Transverse colon (tissue), 4 donors: ENCODE results near the gene PRR20D.
"Not testable (repeated sequence)": the region's sequence is repeated elsewhere in the genome, so short reads cannot be mapped to it uniquely, and the experiment has no call there.

Experiments
- CTCF ChIP-seq, 5 experiments: fragments of 200-600 bp in 3 of 5; fragments of 450-650 bp in 2 of 5; sonication (generic) in 3 of 5; IDR thresholded peaks; 1 replicate in 2 of 5; 2 replicates in 3 of 5; pipeline ENCODE4 v1.5.1; 2016 to 2017; ENCODE audit warnings: antibody characterized with exemption in 5 of 5, inconsistent platforms in 3 of 5, mild to moderate bottlenecking in 2 of 5, moderate library complexity in 1 of 5
- POLR2A ChIP-seq: fragments of 450-650 bp; IDR thresholded peaks from one replicate; pipeline ENCODE4 v1.6.1; 2016; ENCODE audit warnings: antibody characterized with exemption, mild to moderate bottlenecking, moderate library complexity
- POLR2AphosphoS5 ChIP-seq, 3 donors: sonication (generic); formaldehyde crosslinking; IDR thresholded peaks; one replicate each; pipeline ENCODE4 v1.6.1; 2016; ENCODE audit warnings: antibody characterized with exemption in 3 of 3

DNA sequence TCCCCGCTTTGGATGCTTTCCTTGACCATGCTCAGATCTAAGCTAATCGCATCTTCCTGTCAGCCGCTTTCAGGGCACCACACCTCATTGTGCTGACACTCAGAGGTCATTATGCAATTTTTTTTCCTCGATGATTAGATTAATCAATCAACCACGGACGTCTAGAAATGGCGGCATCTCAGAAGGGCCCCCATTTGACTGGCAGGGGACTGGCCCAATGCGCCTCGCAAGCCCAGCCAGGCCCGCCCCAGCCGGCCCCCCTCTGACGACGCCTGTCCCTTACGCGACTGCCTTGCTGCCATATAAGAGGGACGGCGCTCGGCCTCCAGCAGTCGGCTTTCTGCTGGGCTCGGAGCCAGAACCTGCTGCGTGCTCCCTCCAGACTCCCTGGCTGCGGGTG, 6.7 kb upstream of the PRR20D start, which contains the start of gene PRR20C:
- TF ChIP-seq CTCF (IDR thresholded peaks at IDR 0.05); POLR2A; POLR2AphosphoS5 (IDR thresholded peaks at IDR 0.05): not testable (repeated sequence)
